ENCODE measurements around the gene FBXL16. TPM values are rescaled to one million over a fixed set of nuclear protein-coding genes. Genes with fewer than 3 reads are reported as not detected.

The FBXL16 gene
- total and polyA plus RNA-seq, 2 experiments from 2014 or later = 8.9 to 12.6 TPM

- TF ChIP-seq ZNF462 (CRISPR knock-in tag; IDR thresholded peaks at IDR 0.05) (no peak), STAT1 (IDR thresholded peaks at IDR 0.05; ENCODE audit: unreplicated experiment) (no peak)
Measured at GRCh38 chr16:694863-695354, 10.7 kb downstream of the FBXL16 start (continued).

GRCh38 chr16:694187-694862 lies 11.3 kb downstream of the FBXL16 start:
- no peaks in the 10 kb centered on the region; the same call in 1 of the 2 replicates for H3K79me2 ChIP-seq (replicated peaks; ENCODE audit: insufficient read depth)
- H3K9me2 ChIP-seq (ENCODE audit: insufficient read depth) = no peaks in the 10 kb centered on the region
- Mint-ChIP-seq H3K36me3 (ENCODE audit: low read depth) (no peaks in the 10 kb centered on the region), H3K4me3 (peak overlapping the region; percentile 75), H3K27me3 (ENCODE audit: insufficient read depth, low read depth, poor library complexity) (peaks cover 52% of the 10 kb centered on the region), H3K4me1 (peaks cover 3% of the 10 kb centered on the region; the same call in 2 of the 3 replicates), H3K27ac (no peak overlapping the region), H3K9me3 (no peaks in the 10 kb centered on the region; the same call in 1 of the 3 replicates)
- peaks cover 74% of the 10 kb centered on the region for H3K27me3 ChIP-seq (ENCODE audit: insufficient read depth)
- no peak overlapping the region for H2AFZ ChIP-seq
- no peaks in the 10 kb centered on the region; the same call in 1 of the 2 replicates for H4K20me1 ChIP-seq (replicated peaks; ENCODE audit: insufficient read depth)
- H3K4me1 ChIP-seq (ENCODE audit: insufficient read depth) = no peaks in the 10 kb centered on the region; the same call in 1 of the 2 replicates
- ATAC-seq (peak; percentile 20), DNase-seq (ENCODE audit: low spot score) (peak; percentile 68)
- H3K4me2 ChIP-seq = peak overlapping the region; percentile 85
- H3K27ac ChIP-seq (ENCODE audit: low read depth) = no peak overlapping the region
- H3F3A ChIP-seq (replicated peaks; ENCODE audit: low read depth) = 0 out of 2 replicates have a peak, but pooled peaks cover 3% of the 10 kb centered on the region
- H3K4me3 ChIP-seq = peak overlapping the region; percentile 68
- TF ChIP-seq ZNF114 (CRISPR knock-in tag; IDR thresholded peaks at IDR 0.05) (no peak), STAT1 (IDR thresholded peaks at IDR 0.05; ENCODE audit: unreplicated experiment) (no peak), EZH2 (IDR thresholded peaks at IDR 0.05; ENCODE audit: low read depth, unreplicated experiment) (peak; percentile 44), REST (IDR thresholded peaks at IDR 0.05; ENCODE audit: unreplicated experiment) (no peak), ETS1 (IDR thresholded peaks at IDR 0.05) (no peak)
- H3K36me3 ChIP-seq (ENCODE audit: insufficient read depth) = no peaks in the 10 kb centered on the region

All from GM23338 (cell line).